NCI-H187 treated with DMSO at 0.1 percent for 48 hours (cell line): ENCODE measurements around the gene FARP1.

Experiments
- DNase-seq: peaks from one replicate; lab custom pipeline; 2025; lab: John Stamatoyannopoulos, UW

Gene FARP1

GRCh38 chr13:98482476-98483444, 339.9 kb downstream of the FARP1 start:
- no peak for DNase-seq

- no peak for DNase-seq
Observed at GRCh38 chr13:98483601-98484288, 340.9 kb downstream of the FARP1 start.

- DNase-seq: peak; percentile 73
Observed at GRCh38 chr13:98484289-98485219, 341.7 kb downstream of the FARP1 start.

- no peak for DNase-seq
Observed at GRCh38 chr13:98485561-98485960, 342.7 kb downstream of the FARP1 start.

GRCh38 chr13:98486412-98486811, 343.5 kb downstream of the FARP1 start:
- no peak for DNase-seq

- no peak for DNase-seq
Observed at GRCh38 chr13:98487016-98487415, 344.1 kb downstream of the FARP1 start.

GRCh38 chr13:98487522-98487921, 344.6 kb downstream of the FARP1 start:
- DNase-seq: no peak

- no peak for DNase-seq
Observed at GRCh38 chr13:98488736-98489135, 345.8 kb downstream of the FARP1 start.

- no peak for DNase-seq
Observed at GRCh38 chr13:98489446-98490194, 346.7 kb downstream of the FARP1 start.

GRCh38 chr13:98490195-98490836, 347.4 kb downstream of the FARP1 start:
- no peak for DNase-seq

- DNase-seq: no peak
Observed at GRCh38 chr13:98490866-98491265, 348.0 kb downstream of the FARP1 start.

- DNase-seq: no peak
Observed at GRCh38 chr13:98492335-98493041, 349.6 kb downstream of the FARP1 start.

- no peak for DNase-seq
Observed at GRCh38 chr13:98493042-98493712, 350.3 kb downstream of the FARP1 start.

GRCh38 chr13:98494769-98495168, 351.9 kb downstream of the FARP1 start:
- DNase-seq: no peak

- no peak for DNase-seq
Observed at GRCh38 chr13:98495627-98496478, 353.0 kb downstream of the FARP1 start.

GRCh38 chr13:98496479-98496791, 353.5 kb downstream of the FARP1 start:
- no peak for DNase-seq

GRCh38 chr13:98496966-98497365, 354.1 kb downstream of the FARP1 start:
- DNase-seq: no peak

GRCh38 chr13:98500963-98501421, 358.1 kb downstream of the FARP1 start:
- no peak for DNase-seq
